GM18909 (cell line): Measurements from ENCODE around the gene PNPLA6.

ENCODE experiments used
- ATAC-seq: cut with Tn5 transposase; IDR thresholded peaks from one replicate; pipeline ENCODE4 v1.9.1; 2021; ENCODE audit warnings: mild to moderate bottlenecking; ENCODE audit not compliant: unreplicated experiment, poor library complexity

The PNPLA6 gene

GRCh38 chr19:7535047-7535997 is at the start of gene PNPLA6:
Gene PNPLA6 (plus strand): TSS chr19:7535717. CDS start chr19:7535789, 72 bp downstream.
- peak; percentile 78 for ATAC-seq

- no peak for ATAC-seq
These were observed 48.6 kb upstream of the PNPLA6 start for GRCh38 chr19:7486923-7487322.

GRCh38 chr19:7488736-7489353 is 46.7 kb upstream of the PNPLA6 start, which contains the start of gene PEX11G:
Gene PEX11G (minus strand): TSS chr19:7489035. CDS start chr19:7489010, 25 bp downstream.
- peak; percentile 70 for ATAC-seq

- no peak for ATAC-seq
These were observed 45.9 kb upstream of the PNPLA6 start for GRCh38 chr19:7489609-7490044.

- ATAC-seq: no peak
These were observed 43.4 kb upstream of the PNPLA6 start for GRCh38 chr19:7492142-7492541.

- no peak for ATAC-seq
These were observed 43.0 kb upstream of the PNPLA6 start for GRCh38 chr19:7492558-7492957.

GRCh38 chr19:7494416-7495098 is 41.0 kb upstream of the PNPLA6 start:
- no peak for ATAC-seq

GRCh38 chr19:7497292-7497691 is 38.2 kb upstream of the PNPLA6 start:
- ATAC-seq: no peak

- no peak for ATAC-seq
These were observed 34.6 kb upstream of the PNPLA6 start for GRCh38 chr19:7500811-7501450.

- ATAC-seq: no peak
These were observed 33.0 kb upstream of the PNPLA6 start for GRCh38 chr19:7502552-7502951.

- ATAC-seq: no peak
These were observed 30.8 kb upstream of the PNPLA6 start for GRCh38 chr19:7504684-7505083.

GRCh38 chr19:7505288-7505681 is 30.2 kb upstream of the PNPLA6 start:
- no peak for ATAC-seq

GRCh38 chr19:7505682-7506384 is 29.7 kb upstream of the PNPLA6 start:
- ATAC-seq: no peak

- ATAC-seq: no peak
These were observed 28.9 kb upstream of the PNPLA6 start for GRCh38 chr19:7506385-7507328.

- ATAC-seq: no peak
These were observed 27.6 kb upstream of the PNPLA6 start for GRCh38 chr19:7507884-7508283.

GRCh38 chr19:7509625-7510024 is 25.9 kb upstream of the PNPLA6 start:
- no peak for ATAC-seq

- ATAC-seq: no peak
These were observed 23.1 kb upstream of the PNPLA6 start for GRCh38 chr19:7512400-7512851.

GRCh38 chr19:7513809-7514642 is 21.5 kb upstream of the PNPLA6 start:
- ATAC-seq: no peak
